ENCODE results near the gene SMAP1. TPM values are rescaled to one million over a fixed set of nuclear protein-coding genes. Genes with fewer than 3 reads are reported as not detected.

The SMAP1 gene
- total and polyA plus RNA-seq, 2 experiments from 2014 or later, result 31.1 to 34.6 TPM

DNA sequence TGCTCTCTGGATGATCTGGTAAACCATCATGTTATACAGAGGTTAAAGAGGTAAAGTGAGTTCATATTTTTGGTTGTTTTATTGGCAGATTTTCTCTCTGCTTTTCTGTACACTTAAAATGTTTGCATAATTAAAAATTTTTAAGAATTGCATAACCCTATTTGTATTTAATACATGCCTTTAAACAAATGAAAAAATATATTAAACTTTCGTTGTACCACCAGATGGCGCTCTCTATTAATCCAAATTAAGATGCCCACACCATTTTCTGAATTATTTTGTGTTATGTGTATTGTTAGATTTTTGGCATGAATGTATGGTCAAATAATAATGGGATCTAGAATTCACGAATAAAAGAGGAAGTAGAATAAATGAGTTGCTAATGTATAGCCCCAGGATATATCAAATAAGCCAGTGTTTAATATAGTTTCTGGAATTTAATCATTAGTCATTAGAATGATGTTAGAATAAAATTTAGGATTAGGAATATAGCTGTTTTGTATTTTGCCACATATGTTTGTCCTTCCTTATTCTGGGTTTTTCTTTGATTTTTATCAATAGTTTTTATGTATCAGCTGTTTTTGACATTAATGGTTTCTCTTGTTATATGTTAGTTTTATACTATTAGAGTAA lies 38.9 kb downstream of the SMAP1 start:
- H3K27ac ChIP-seq (ENCODE audit: low read depth), result no peak overlapping the region
- Mint-ChIP-seq H3K27ac (no peak overlapping the region), H3K4me3 (no peak overlapping the region), H3K4me1 (peaks cover 8% of the 10 kb centered on the region), H3K36me3 (ENCODE audit: low read depth) (peaks cover under 1% of the 10 kb centered on the region; the same call in 1 of the 3 replicates), H3K27me3 (ENCODE audit: insufficient read depth, low read depth, poor library complexity) (peaks cover 2% of the 10 kb centered on the region), H3K9me3 (no peaks in the 10 kb centered on the region)
- H2AFZ ChIP-seq, result no peak overlapping the region
- H3K4me1 ChIP-seq (ENCODE audit: insufficient read depth), result peaks cover 6% of the 10 kb centered on the region
- no peak for TF ChIP-seq ZNF331 (CRISPR knock-in tag; IDR thresholded peaks at IDR 0.05; ENCODE audit: low read depth)
- TF ChIP-seq, protein P1, sequence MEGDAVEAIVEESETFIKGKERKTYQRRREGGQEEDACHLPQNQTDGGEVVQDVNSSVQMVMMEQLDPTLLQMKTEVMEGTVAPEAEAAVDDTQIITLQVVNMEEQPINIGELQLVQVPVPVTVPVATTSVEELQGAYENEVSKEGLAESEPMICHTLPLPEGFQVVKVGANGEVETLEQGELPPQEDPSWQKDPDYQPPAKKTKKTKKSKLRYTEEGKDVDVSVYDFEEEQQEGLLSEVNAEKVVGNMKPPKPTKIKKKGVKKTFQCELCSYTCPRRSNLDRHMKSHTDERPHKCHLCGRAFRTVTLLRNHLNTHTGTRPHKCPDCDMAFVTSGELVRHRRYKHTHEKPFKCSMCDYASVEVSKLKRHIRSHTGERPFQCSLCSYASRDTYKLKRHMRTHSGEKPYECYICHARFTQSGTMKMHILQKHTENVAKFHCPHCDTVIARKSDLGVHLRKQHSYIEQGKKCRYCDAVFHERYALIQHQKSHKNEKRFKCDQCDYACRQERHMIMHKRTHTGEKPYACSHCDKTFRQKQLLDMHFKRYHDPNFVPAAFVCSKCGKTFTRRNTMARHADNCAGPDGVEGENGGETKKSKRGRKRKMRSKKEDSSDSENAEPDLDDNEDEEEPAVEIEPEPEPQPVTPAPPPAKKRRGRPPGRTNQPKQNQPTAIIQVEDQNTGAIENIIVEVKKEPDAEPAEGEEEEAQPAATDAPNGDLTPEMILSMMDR (conservative IDR thresholded peaks at IDR 0.05; ENCODE audit: low read depth in 2 of 2), result peak in 1 of 2 experiments; percentile 93; a peak in 3 of 4 replicates
- H3K36me3 ChIP-seq (ENCODE audit: insufficient read depth), result no peaks in the 10 kb centered on the region
- no peaks in the 10 kb centered on the region for H3F3A ChIP-seq (replicated peaks; ENCODE audit: low read depth)
- H3K27me3 ChIP-seq (ENCODE audit: insufficient read depth), result no peaks in the 10 kb centered on the region
- DNase-seq (ENCODE audit: low spot score) (peak; percentile 71), ATAC-seq (no peak)
- 0 out of 2 replicates have a peak, but pooled peaks cover 5% of the 10 kb centered on the region for H4K20me1 ChIP-seq (replicated peaks; ENCODE audit: insufficient read depth)
- H3K9me2 ChIP-seq (ENCODE audit: insufficient read depth), result no peaks in the 10 kb centered on the region
- H3K4me3 ChIP-seq, result no peak overlapping the region
- peaks cover 43% of the 10 kb centered on the region for H3K79me2 ChIP-seq (replicated peaks; ENCODE audit: insufficient read depth)
- peak overlapping the region; percentile 15 for H3K4me2 ChIP-seq

DNA sequence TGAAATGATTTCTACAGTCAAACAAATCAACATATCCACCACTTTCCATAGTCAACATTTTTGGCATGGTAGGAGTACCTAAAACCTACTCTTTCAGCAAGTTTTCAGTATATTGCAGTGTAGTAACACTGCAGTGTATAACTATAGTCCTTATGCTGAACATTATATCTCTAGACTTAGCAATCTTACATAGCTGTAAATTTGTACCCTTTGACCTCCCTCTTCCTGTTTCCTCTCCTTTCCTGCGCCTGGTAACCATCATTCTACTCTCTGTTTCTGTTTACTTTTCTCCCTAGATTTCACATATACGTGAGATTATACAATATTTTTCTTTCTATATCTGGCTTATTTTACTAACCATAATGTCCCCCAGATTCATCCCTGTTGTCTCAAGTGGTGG lies 40.2 kb downstream of the SMAP1 start:
- 0 out of 2 replicates have a peak, but pooled peaks cover 5% of the 10 kb centered on the region for H4K20me1 ChIP-seq (replicated peaks; ENCODE audit: insufficient read depth)
- H3K4me2 ChIP-seq, result no peak overlapping the region
- H3K27ac ChIP-seq (ENCODE audit: low read depth), result no peak overlapping the region
- Mint-ChIP-seq H3K36me3 (ENCODE audit: low read depth) (no peaks in the 10 kb centered on the region), H3K9me3 (no peaks in the 10 kb centered on the region), H3K4me1 (peaks cover 8% of the 10 kb centered on the region; the same call in 2 of the 3 replicates), H3K27me3 (ENCODE audit: insufficient read depth, low read depth, poor library complexity) (peaks cover 2% of the 10 kb centered on the region), H3K27ac (no peak overlapping the region), H3K4me3 (no peak overlapping the region)
- H3K36me3 ChIP-seq (ENCODE audit: insufficient read depth), result no peaks in the 10 kb centered on the region
- H3K4me1 ChIP-seq (ENCODE audit: insufficient read depth), result peaks cover 6% of the 10 kb centered on the region
- DNase-seq (ENCODE audit: low spot score), result no peak
- H3K4me3 ChIP-seq, result no peak overlapping the region
- no peak overlapping the region for H2AFZ ChIP-seq
- no peaks in the 10 kb centered on the region for H3K9me2 ChIP-seq (ENCODE audit: insufficient read depth)
- peaks cover 47% of the 10 kb centered on the region for H3K79me2 ChIP-seq (replicated peaks; ENCODE audit: insufficient read depth)
- no peaks in the 10 kb centered on the region for H3K27me3 ChIP-seq (ENCODE audit: insufficient read depth)
- ATAC-seq, result no peak
- TF ChIP-seq, protein P2, sequence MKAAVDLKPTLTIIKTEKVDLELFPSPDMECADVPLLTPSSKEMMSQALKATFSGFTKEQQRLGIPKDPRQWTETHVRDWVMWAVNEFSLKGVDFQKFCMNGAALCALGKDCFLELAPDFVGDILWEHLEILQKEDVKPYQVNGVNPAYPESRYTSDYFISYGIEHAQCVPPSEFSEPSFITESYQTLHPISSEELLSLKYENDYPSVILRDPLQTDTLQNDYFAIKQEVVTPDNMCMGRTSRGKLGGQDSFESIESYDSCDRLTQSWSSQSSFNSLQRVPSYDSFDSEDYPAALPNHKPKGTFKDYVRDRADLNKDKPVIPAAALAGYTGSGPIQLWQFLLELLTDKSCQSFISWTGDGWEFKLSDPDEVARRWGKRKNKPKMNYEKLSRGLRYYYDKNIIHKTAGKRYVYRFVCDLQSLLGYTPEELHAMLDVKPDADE (IDR thresholded peaks at IDR 0.05), result no peak
- TF ChIP-seq EZH2 (IDR thresholded peaks at IDR 0.05; ENCODE audit: low read depth, unreplicated experiment) (no peak), REST (IDR thresholded peaks at IDR 0.05; ENCODE audit: unreplicated experiment) (no peak), POLR2AphosphoS5 (IDR thresholded peaks at IDR 0.05; ENCODE audit: low read depth) (no peak), STAT1 (IDR thresholded peaks at IDR 0.05; ENCODE audit: unreplicated experiment) (no peak), ZNF114 (CRISPR knock-in tag; IDR thresholded peaks at IDR 0.05) (no peak), CREB1 (CRISPR knock-in tag; IDR thresholded peaks at IDR 0.05; ENCODE audit: low read depth) (no peak)
- H3F3A ChIP-seq (replicated peaks; ENCODE audit: low read depth), result no peaks in the 10 kb centered on the region
